ENCODE measurements around the gene SND1.

The SND1 gene

GRCh38 chr7:128119036-128119435 lies 467.0 kb downstream of the SND1 start:
- TF ChIP-seq CTCF (IDR thresholded peaks at IDR 0.05; ENCODE audit: borderline replicate concordance, insufficient read depth, low read depth, low read length): no peak
- H3K4me3 ChIP-seq (ENCODE audit: low read depth, low read length): no peak overlapping the region

- H3K4me3 ChIP-seq (ENCODE audit: low read depth, low read length): no peak overlapping the region
- no peak for TF ChIP-seq CTCF (IDR thresholded peaks at IDR 0.05; ENCODE audit: borderline replicate concordance, insufficient read depth, low read depth, low read length)
Observed at GRCh38 chr7:128120116-128120515, 468.1 kb downstream of the SND1 start.

GRCh38 chr7:128120976-128121490 lies 469.0 kb downstream of the SND1 start:
- no peak for TF ChIP-seq CTCF (IDR thresholded peaks at IDR 0.05; ENCODE audit: borderline replicate concordance, insufficient read depth, low read depth, low read length)
- no peak overlapping the region for H3K4me3 ChIP-seq (ENCODE audit: low read depth, low read length)

- TF ChIP-seq CTCF (IDR thresholded peaks at IDR 0.05; ENCODE audit: borderline replicate concordance, insufficient read depth, low read depth, low read length): no peak
- no peak overlapping the region for H3K4me3 ChIP-seq (ENCODE audit: low read depth, low read length)
Observed at GRCh38 chr7:128121711-128122530, 469.9 kb downstream of the SND1 start.

GRCh38 chr7:128122576-128123290 lies 470.7 kb downstream of the SND1 start:
- no peak overlapping the region for H3K4me3 ChIP-seq (ENCODE audit: low read depth, low read length)
- no peak for TF ChIP-seq CTCF (IDR thresholded peaks at IDR 0.05; ENCODE audit: borderline replicate concordance, insufficient read depth, low read depth, low read length)

GRCh38 chr7:128123291-128124037 lies 471.5 kb downstream of the SND1 start:
- H3K4me3 ChIP-seq (ENCODE audit: low read depth, low read length): no peak overlapping the region
- TF ChIP-seq CTCF (IDR thresholded peaks at IDR 0.05; ENCODE audit: borderline replicate concordance, insufficient read depth, low read depth, low read length): no peak

Data from GM12875 (cell line).